K562 (cell line): ENCODE measurements around the gene NECAB3. TPM values are rescaled to one million over a fixed set of nuclear protein-coding genes. Genes with fewer than 3 reads are reported as not detected.

Experiments
- ARID3A ChIP-seq: IDR thresholded peaks from 2 replicates; pipeline ENCODE4 v1.6.1; 2012; ENCODE audit warnings: low read depth, low read length, improper control_type of control experiment, borderline replicate concordance
- JUNB ChIP-seq: fragments of 450-650 bp; formaldehyde crosslinking; conservative IDR thresholded peaks from 2 replicates; pipeline ENCODE4 v1.4.0; 2020; ENCODE audit warnings: mild to moderate bottlenecking
- MTF1 ChIP-seq: fragments of 250-450 bp; sonication (Bioruptor Pico); IDR thresholded peaks from 2 replicates; pipeline ENCODE4 v1.9.0; 2021; ENCODE audit warnings: moderate library complexity, mild to moderate bottlenecking, inconsistent platforms, borderline replicate concordance
- NFE2L1 ChIP-seq: fragments of 450-650 bp; IDR thresholded peaks from 2 replicates; pipeline ENCODE4 v1.6.1; 2016; ENCODE audit warnings: missing genetic modification characterization, low read depth, mild to moderate bottlenecking, missing compliant biosample characterization, moderate library complexity, borderline replicate concordance
- ZBTB12 ChIP-seq: fragments of 250-450 bp; sonication (Bioruptor Pico); IDR thresholded peaks from 2 replicates; pipeline ENCODE4 v1.4.0; 2020
- polyA plus RNA-seq, 8 experiments: library from polyadenylated mRNA; depleted of rRNA in 4 of 8; stranded (reverse) in 5 of 8; unstranded in 3 of 8; fragments of >200 nt; fragmentation: Nextera tagmentation in 2 of 8; fragmentation: Illumina TruSeq in 1 of 8; extraction: Ambion mirVana in 2 of 8; extraction: Trizol in 1 of 8; gene quantifications; 2 replicates each; pipeline versions ENCODE4 v1.2.1 to v1.2.3, GENCODE V29; 2011 to 2014; ENCODE audit warnings: inconsistent platforms in 1 of 8, missing spikeins in 1 of 8
- total RNA-seq, 7 experiments: library from RNA; depleted of rRNA in 6 of 7; stranded (reverse); fragments of >200 nt in 6 of 7; fragmentation: Illumina TruSeq in 2 of 7; extraction: Trizol in 2 of 7; gene quantifications; 2 replicates each; pipeline versions ENCODE4 v1.2.1 to v1.2.3, GENCODE V29; 2011 to 2021; ENCODE audit warnings: low replicate concordance in 1 of 7
- TF ChIP-seq, protein P1 (sequence below), 2 experiments: fragments of 450-650 bp in 1 of 2; sonication (generic) in 1 of 2; formaldehyde crosslinking in 1 of 2; IDR thresholded peaks; 2 replicates each; pipeline versions ENCODE4 v1.7.1 to v1.9.0; 2016 to 2022; ENCODE audit warnings: inconsistent platforms in 1 of 2, mild to moderate bottlenecking in 1 of 2, missing genetic modification reagents in 1 of 2
- TF ChIP-seq, protein P2 (sequence below): fragments of 200-800 bp; sonication (Bioruptor generic); IDR thresholded peaks from 2 replicates; pipeline ENCODE4 v1.6.1; 2016; ENCODE audit warnings: missing genetic modification characterization, missing compliant biosample characterization

The NECAB3 gene
- total and polyA plus RNA-seq, 9 of the 15 experiments (the other 6 are each of a cell fraction or from before 2014, with no cell fraction given), result 0.94 to 63.3 (median 31.5) TPM

DNA sequence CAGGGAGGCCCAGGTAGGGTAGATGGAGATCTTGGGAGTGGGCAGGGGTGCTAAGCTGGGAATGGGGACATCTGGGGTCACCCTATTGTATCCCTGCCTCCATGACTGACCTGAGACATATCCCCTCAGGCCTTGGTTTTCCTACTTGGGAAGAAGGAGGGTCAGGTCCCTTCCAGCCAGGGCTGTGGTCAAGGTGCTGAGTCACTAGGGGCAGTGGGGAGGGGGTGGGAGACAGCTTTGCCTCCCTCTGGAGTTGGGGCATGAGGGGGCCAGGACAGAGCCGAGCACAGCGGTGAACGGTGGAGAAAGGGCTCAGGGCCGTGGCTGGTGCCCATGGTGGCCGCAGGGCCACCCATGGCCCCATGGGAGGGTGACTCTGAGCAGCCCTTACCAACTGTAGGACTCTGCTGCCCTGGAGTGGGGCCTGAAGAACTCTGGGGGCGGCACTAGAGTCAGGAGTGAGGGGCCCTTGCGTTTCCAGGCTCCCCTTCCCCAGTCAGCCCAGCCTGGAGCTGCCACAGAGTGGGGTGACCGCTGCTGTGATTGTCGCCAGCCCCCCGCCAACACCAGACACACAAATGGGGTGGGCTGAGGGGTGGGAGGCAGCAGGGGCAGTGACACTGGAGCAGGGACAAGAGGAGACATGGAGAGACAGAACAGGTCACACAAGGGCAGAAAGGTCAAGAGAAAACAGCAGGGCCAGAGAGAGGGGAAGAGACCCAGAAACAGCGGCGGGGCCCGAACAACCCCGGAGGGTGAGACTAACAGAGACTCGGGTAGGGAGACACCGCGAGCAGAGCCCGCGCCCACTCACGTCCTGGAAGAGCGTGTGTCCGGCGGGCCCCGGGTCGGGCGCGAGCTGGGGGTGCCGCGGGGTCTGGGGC is 576 bp downstream of the NECAB3 start (continued):
- no peak for TF ChIP-seq ZBTB12 (CRISPR knock-in tag)
- TF ChIP-seq, protein P1, sequence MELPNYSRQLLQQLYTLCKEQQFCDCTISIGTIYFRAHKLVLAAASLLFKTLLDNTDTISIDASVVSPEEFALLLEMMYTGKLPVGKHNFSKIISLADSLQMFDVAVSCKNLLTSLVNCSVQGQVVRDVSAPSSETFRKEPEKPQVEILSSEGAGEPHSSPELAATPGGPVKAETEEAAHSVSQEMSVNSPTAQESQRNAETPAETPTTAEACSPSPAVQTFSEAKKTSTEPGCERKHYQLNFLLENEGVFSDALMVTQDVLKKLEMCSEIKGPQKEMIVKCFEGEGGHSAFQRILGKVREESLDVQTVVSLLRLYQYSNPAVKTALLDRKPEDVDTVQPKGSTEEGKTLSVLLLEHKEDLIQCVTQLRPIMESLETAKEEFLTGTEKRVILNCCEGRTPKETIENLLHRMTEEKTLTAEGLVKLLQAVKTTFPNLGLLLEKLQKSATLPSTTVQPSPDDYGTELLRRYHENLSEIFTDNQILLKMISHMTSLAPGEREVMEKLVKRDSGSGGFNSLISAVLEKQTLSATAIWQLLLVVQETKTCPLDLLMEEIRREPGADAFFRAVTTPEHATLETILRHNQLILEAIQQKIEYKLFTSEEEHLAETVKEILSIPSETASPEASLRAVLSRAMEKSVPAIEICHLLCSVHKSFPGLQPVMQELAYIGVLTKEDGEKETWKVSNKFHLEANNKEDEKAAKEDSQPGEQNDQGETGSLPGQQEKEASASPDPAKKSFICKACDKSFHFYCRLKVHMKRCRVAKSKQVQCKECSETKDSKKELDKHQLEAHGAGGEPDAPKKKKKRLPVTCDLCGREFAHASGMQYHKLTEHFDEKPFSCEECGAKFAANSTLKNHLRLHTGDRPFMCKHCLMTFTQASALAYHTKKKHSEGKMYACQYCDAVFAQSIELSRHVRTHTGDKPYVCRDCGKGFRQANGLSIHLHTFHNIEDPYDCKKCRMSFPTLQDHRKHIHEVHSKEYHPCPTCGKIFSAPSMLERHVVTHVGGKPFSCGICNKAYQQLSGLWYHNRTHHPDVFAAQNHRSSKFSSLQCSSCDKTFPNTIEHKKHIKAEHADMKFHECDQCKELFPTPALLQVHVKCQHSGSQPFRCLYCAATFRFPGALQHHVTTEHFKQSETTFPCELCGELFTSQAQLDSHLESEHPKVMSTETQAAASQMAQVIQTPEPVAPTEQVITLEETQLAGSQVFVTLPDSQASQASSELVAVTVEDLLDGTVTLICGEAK (IDR thresholded peaks at IDR 0.05), result peak; percentile 18; the same call in 1 of the 2 replicates
- TF ChIP-seq, protein P1 (CRISPR knock-in tag; IDR thresholded peaks at IDR 0.05), result no peak
- no peak for TF ChIP-seq ARID3A
- TF ChIP-seq MTF1, result no peak
- TF ChIP-seq JUNB (CRISPR knock-in tag), result no peak
- TF ChIP-seq NFE2L1 (tag), result no peak
- TF ChIP-seq, protein P2, sequence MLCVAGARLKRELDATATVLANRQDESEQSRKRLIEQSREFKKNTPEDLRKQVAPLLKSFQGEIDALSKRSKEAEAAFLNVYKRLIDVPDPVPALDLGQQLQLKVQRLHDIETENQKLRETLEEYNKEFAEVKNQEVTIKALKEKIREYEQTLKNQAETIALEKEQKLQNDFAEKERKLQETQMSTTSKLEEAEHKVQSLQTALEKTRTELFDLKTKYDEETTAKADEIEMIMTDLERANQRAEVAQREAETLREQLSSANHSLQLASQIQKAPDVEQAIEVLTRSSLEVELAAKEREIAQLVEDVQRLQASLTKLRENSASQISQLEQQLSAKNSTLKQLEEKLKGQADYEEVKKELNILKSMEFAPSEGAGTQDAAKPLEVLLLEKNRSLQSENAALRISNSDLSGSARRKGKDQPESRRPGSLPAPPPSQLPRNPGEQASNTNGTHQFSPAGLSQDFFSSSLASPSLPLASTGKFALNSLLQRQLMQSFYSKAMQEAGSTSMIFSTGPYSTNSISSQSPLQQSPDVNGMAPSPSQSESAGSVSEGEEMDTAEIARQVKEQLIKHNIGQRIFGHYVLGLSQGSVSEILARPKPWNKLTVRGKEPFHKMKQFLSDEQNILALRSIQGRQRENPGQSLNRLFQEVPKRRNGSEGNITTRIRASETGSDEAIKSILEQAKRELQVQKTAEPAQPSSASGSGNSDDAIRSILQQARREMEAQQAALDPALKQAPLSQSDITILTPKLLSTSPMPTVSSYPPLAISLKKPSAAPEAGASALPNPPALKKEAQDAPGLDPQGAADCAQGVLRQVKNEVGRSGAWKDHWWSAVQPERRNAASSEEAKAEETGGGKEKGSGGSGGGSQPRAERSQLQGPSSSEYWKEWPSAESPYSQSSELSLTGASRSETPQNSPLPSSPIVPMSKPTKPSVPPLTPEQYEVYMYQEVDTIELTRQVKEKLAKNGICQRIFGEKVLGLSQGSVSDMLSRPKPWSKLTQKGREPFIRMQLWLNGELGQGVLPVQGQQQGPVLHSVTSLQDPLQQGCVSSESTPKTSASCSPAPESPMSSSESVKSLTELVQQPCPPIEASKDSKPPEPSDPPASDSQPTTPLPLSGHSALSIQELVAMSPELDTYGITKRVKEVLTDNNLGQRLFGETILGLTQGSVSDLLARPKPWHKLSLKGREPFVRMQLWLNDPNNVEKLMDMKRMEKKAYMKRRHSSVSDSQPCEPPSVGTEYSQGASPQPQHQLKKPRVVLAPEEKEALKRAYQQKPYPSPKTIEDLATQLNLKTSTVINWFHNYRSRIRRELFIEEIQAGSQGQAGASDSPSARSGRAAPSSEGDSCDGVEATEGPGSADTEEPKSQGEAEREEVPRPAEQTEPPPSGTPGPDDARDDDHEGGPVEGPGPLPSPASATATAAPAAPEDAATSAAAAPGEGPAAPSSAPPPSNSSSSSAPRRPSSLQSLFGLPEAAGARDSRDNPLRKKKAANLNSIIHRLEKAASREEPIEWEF (CRISPR knock-in tag), result no peak
